Measurements from ENCODE around the gene MYCL.
"Not testable (repeated sequence)": the region's sequence is repeated elsewhere in the genome, so short reads cannot be mapped to it uniquely, and the experiment has no call there.

The MYCL gene

DNA sequence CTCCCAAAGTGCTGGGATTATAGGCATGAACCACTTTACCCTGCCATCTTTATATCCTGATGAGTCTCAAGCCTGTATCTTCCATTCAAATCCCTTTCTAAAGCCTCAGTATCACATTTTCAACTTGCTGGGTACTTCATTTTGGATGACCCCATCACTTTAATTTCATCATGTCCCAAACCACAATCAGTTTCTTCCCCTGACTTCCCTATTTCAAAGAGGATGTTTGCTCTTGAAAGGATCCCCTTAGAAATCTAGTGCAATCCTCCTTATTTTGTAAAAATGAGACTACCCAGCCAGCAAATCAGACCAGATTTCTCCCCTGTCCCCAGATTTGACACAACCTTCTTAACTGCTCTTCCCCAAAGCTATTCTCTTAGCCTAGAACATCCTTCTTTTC, 11.4 kb downstream of the MYCL start:
- Histone ChIP-seq H3K4me3 (ENCODE audit: insufficient read depth, low read depth, low read length, poor library complexity, severe bottlenecking) (no peak overlapping the region), H3K27ac (ENCODE audit: insufficient read depth, low read length, poor library complexity, severe bottlenecking) (no peak overlapping the region), H3K27me3 (replicated peaks; ENCODE audit: control insufficient read depth, insufficient read depth, low read length, poor library complexity, severe bottlenecking) (no peaks in the 10 kb centered on the region), H3K36me3 (ENCODE audit: control insufficient read depth, insufficient read depth, low read length) (no peaks in the 10 kb centered on the region), H3K9me3 (ENCODE audit: control insufficient read depth, low read length) (no peaks in the 10 kb centered on the region), H3K4me1 (ENCODE audit: control insufficient read depth, insufficient read depth, low read length, poor library complexity, severe bottlenecking) (no peaks in the 10 kb centered on the region)
- no peak for DNase-seq

- no peak for DNase-seq
- H3K27ac ChIP-seq (ENCODE audit: insufficient read depth, low read length, poor library complexity, severe bottlenecking) = no peak overlapping the region
- H3K36me3 ChIP-seq (ENCODE audit: control insufficient read depth, insufficient read depth, low read length) = no peaks in the 10 kb centered on the region
Measured at GRCh38 chr1:39886757-39887231, 14.9 kb downstream of the MYCL start.

DNA sequence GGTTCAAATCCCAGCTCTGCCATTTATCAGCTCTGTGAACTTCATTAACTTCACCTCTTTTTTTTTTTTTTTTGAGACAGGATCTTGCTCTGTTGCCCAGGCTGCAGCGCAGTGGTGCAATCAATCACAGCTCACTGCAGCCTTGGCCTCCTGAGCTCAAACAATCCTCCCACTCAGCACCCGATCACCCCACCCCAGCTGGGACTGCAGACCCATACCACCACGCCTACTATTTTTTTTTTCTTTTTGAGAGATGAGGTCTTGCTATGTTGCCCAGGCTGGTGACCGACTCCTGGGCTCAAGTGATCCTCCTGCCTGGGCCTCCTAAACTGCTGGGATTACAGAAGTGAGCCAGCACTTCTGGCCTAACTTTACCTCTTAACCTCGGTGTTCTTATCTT, 16.2 kb downstream of the MYCL start:
- H3K27ac ChIP-seq (ENCODE audit: insufficient read depth, low read length, poor library complexity, severe bottlenecking) = no peak overlapping the region
- no peaks in the 10 kb centered on the region for H3K36me3 ChIP-seq (ENCODE audit: control insufficient read depth, insufficient read depth, low read length)
- no peak overlapping the region for H3K4me3 ChIP-seq (ENCODE audit: insufficient read depth, low read depth, low read length, poor library complexity, severe bottlenecking)
- no peaks in the 10 kb centered on the region for H3K9me3 ChIP-seq (ENCODE audit: control insufficient read depth, low read length)
- no peaks in the 10 kb centered on the region for H3K27me3 ChIP-seq (replicated peaks; ENCODE audit: control insufficient read depth, insufficient read depth, low read length, poor library complexity, severe bottlenecking)
- H3K4me1 ChIP-seq (ENCODE audit: control insufficient read depth, insufficient read depth, low read length, poor library complexity, severe bottlenecking) = peaks cover 9% of the 10 kb centered on the region
- no peak for DNase-seq

More at GRCh38 chr1:39886757-39887231, 14.9 kb downstream of the MYCL start:
- Histone ChIP-seq H3K9me3 (ENCODE audit: control insufficient read depth, low read length) (no peaks in the 10 kb centered on the region), H3K4me1 (ENCODE audit: control insufficient read depth, insufficient read depth, low read length, poor library complexity, severe bottlenecking) (peaks cover 9% of the 10 kb centered on the region), H3K27me3 (replicated peaks; ENCODE audit: control insufficient read depth, insufficient read depth, low read length, poor library complexity, severe bottlenecking) (no peaks in the 10 kb centered on the region), H3K4me3 (ENCODE audit: insufficient read depth, low read depth, low read length, poor library complexity, severe bottlenecking) (no peak overlapping the region)

DNA sequence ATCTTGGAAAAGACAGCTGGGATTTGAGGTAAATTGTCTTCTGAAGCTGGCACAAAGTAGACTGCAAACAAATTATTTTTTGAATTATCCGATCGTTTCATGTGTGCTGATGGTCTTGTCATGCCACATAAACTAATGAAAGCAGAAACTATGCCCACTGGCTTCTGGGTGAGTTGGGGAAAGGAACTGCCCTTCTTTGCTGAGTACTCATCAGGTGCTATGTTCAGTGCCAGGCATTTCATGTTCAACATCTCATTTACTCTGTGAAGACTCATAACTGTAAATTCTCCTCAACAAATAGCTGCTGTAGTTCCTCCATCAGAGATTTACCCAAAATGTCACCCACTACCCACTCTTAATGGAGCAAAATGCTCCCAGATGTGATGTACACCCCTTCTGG, 19.6 kb downstream of the MYCL start:
- no peaks in the 10 kb centered on the region for H3K36me3 ChIP-seq (ENCODE audit: control insufficient read depth, insufficient read depth, low read length)
- no peaks in the 10 kb centered on the region for H3K9me3 ChIP-seq (ENCODE audit: control insufficient read depth, low read length)
- peaks cover 9% of the 10 kb centered on the region for H3K4me1 ChIP-seq (ENCODE audit: control insufficient read depth, insufficient read depth, low read length, poor library complexity, severe bottlenecking)
- H3K27ac ChIP-seq (ENCODE audit: insufficient read depth, low read length, poor library complexity, severe bottlenecking) = no peak overlapping the region
- peak overlapping the region; percentile 98 for H3K4me3 ChIP-seq (ENCODE audit: insufficient read depth, low read depth, low read length, poor library complexity, severe bottlenecking)
- no peak for DNase-seq
- no peaks in the 10 kb centered on the region for H3K27me3 ChIP-seq (replicated peaks; ENCODE audit: control insufficient read depth, insufficient read depth, low read length, poor library complexity, severe bottlenecking)

DNA sequence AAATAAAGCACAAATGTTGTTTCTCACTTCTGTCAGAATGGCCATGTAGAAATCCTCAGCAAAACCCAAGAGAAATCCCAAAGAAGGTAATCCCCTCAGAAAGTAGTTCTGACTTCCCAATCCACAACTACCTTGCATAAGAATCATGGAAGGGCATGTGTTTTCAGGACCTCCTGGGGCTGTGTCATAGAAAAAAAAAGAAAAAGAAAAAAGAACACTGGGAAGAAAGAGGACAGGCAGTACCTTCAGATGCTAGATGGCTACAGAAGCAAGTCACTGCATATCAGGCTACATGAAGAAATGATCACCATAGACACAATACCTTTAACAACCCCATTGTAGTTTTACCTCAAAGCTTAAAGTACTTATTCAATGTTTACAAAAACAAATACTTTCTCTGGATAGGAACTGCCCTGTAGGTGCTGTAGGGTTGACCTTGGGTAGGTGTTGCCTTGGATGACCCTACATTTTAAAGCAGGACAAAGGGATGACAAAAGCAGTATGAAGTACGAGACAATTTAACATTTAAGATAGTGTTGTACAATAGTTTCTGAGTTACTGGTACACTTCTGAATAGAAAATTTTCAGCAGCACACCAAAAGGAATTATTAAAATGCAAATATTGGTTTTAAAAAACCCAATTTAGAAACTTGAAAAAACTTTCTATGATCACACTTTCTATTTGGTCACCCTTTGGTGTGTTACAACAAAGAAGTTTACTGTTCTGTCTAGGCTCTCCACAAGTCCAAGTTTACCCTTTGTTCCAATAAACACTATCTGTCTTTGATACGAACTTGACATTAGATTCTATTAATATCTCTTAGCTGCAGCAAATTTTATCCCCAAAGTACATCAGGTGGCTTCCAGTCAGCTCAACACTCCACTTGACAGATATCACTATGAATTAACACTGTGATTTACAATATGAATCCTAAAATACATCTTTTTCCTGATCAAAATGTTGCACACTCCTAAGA, 23.4 kb downstream of the MYCL start:
- Histone ChIP-seq H3K4me3 (ENCODE audit: insufficient read depth, low read depth, low read length, poor library complexity, severe bottlenecking) (no peak overlapping the region), H3K36me3 (ENCODE audit: control insufficient read depth, insufficient read depth, low read length) (no peaks in the 10 kb centered on the region), H3K9me3 (ENCODE audit: control insufficient read depth, low read length) (no peaks in the 10 kb centered on the region), H3K27me3 (replicated peaks; ENCODE audit: control insufficient read depth, insufficient read depth, low read length, poor library complexity, severe bottlenecking) (no peaks in the 10 kb centered on the region), H3K4me1 (ENCODE audit: control insufficient read depth, insufficient read depth, low read length, poor library complexity, severe bottlenecking) (peaks cover 4% of the 10 kb centered on the region), H3K27ac (ENCODE audit: insufficient read depth, low read length, poor library complexity, severe bottlenecking) (no peak overlapping the region)
- DNase-seq = no peak

DNA sequence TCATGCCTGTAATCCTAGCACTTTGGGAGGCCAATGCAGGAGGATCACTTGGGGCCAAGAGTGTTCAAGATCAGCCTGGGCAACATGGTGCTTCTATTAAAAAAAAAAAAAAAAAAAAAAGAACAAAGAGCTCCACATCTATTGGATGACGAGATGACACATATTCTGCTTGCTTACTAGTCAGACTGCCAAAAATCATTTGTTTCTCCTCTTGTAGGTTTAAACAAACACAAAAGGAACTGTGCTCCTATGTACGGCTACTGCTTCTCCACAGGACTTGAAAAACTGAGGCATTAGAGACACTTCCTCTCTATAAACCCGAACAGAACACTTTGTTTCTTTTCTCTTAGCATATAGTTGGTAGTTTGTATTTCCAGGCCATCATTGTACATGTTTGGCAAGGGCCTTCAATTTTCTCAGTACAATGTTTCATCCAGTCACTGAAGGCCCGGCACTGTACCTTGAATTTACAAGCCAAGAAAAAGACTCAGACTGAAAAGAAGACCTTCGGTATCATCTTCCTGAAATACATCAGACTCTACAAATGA, 24.4 kb downstream of the MYCL start:
- Histone ChIP-seq H3K27ac (ENCODE audit: insufficient read depth, low read length, poor library complexity, severe bottlenecking) (no peak overlapping the region), H3K9me3 (ENCODE audit: control insufficient read depth, low read length) (no peaks in the 10 kb centered on the region), H3K27me3 (replicated peaks; ENCODE audit: control insufficient read depth, insufficient read depth, low read length, poor library complexity, severe bottlenecking) (no peaks in the 10 kb centered on the region), H3K4me3 (ENCODE audit: insufficient read depth, low read depth, low read length, poor library complexity, severe bottlenecking) (no peak overlapping the region), H3K36me3 (ENCODE audit: control insufficient read depth, insufficient read depth, low read length) (no peaks in the 10 kb centered on the region), H3K4me1 (ENCODE audit: control insufficient read depth, insufficient read depth, low read length, poor library complexity, severe bottlenecking) (peaks cover under 1% of the 10 kb centered on the region)
- DNase-seq = no peak

DNA sequence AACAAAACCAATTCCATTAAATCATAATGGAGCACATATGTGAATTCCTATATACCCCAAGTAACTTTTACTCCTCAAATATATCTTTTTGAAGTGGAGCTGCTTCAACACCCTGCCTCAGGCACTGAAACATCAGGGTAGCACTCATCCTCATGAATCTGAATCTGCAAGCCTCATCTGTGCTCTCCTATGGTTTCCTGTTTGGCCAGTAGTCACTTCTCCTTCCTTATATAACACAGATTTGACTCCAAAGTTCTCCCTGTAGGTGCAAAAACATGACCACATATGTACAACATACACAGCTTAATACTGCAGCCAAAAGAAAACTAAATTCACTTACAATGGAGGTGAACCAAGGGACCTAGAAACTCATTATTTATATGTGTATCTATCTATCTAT, 25.6 kb downstream of the MYCL start:
- no peaks in the 10 kb centered on the region for H3K9me3 ChIP-seq (ENCODE audit: control insufficient read depth, low read length)
- H3K27me3 ChIP-seq (replicated peaks; ENCODE audit: control insufficient read depth, insufficient read depth, low read length, poor library complexity, severe bottlenecking) = no peaks in the 10 kb centered on the region
- no peak for DNase-seq
- no peaks in the 10 kb centered on the region for H3K36me3 ChIP-seq (ENCODE audit: control insufficient read depth, insufficient read depth, low read length)
- H3K4me3 ChIP-seq (ENCODE audit: insufficient read depth, low read depth, low read length, poor library complexity, severe bottlenecking) = no peak overlapping the region
- H3K27ac ChIP-seq (ENCODE audit: insufficient read depth, low read length, poor library complexity, severe bottlenecking) = no peak overlapping the region
- H3K4me1 ChIP-seq (ENCODE audit: control insufficient read depth, insufficient read depth, low read length, poor library complexity, severe bottlenecking) = no peaks in the 10 kb centered on the region

GRCh38 chr1:39872698-39873097, 29.0 kb downstream of the MYCL start:
- Histone ChIP-seq H3K27me3 (replicated peaks; ENCODE audit: control insufficient read depth, insufficient read depth, low read length, poor library complexity, severe bottlenecking) (no peaks in the 10 kb centered on the region), H3K4me3 (ENCODE audit: insufficient read depth, low read depth, low read length, poor library complexity, severe bottlenecking) (no peak overlapping the region), H3K36me3 (ENCODE audit: control insufficient read depth, insufficient read depth, low read length) (no peaks in the 10 kb centered on the region), H3K27ac (ENCODE audit: insufficient read depth, low read length, poor library complexity, severe bottlenecking) (no peak overlapping the region), H3K9me3 (ENCODE audit: control insufficient read depth, low read length) (no peaks in the 10 kb centered on the region), H3K4me1 (ENCODE audit: control insufficient read depth, insufficient read depth, low read length, poor library complexity, severe bottlenecking) (no peaks in the 10 kb centered on the region)
- no peak for DNase-seq

DNA sequence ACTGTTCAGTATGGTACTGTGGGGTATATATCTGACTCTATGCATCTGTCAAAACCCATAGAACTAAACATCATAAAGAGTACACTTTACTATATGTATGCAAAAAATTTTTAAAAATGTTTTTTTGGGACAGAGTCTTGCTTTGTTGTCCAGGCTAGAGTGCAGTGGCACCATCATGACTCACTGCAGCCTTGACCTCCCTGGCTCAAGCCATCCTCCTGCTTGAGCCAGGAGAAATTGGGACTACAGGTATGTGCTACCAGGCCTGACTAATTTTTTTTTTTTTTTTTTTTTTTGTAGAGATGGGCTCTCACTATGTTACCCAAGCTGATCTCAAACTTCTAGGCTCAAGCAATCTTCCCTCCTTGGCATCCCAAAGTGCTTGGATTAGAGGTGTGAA, 29.9 kb downstream of the MYCL start:
- H3K27ac ChIP-seq (ENCODE audit: insufficient read depth, low read length, poor library complexity, severe bottlenecking) = no peak overlapping the region
- H3K9me3 ChIP-seq (ENCODE audit: control insufficient read depth, low read length) = no peaks in the 10 kb centered on the region
- no peaks in the 10 kb centered on the region for H3K4me1 ChIP-seq (ENCODE audit: control insufficient read depth, insufficient read depth, low read length, poor library complexity, severe bottlenecking)
- H3K27me3 ChIP-seq (replicated peaks; ENCODE audit: control insufficient read depth, insufficient read depth, low read length, poor library complexity, severe bottlenecking) = no peaks in the 10 kb centered on the region
- DNase-seq = no peak
- no peak overlapping the region for H3K4me3 ChIP-seq (ENCODE audit: insufficient read depth, low read depth, low read length, poor library complexity, severe bottlenecking)
- H3K36me3 ChIP-seq (ENCODE audit: control insufficient read depth, insufficient read depth, low read length) = no peaks in the 10 kb centered on the region

- not testable (repeated sequence) for H3K4me1 ChIP-seq (ENCODE audit: control insufficient read depth, insufficient read depth, low read length, poor library complexity, severe bottlenecking); DNase-seq; H3K27ac ChIP-seq (ENCODE audit: insufficient read depth, low read length, poor library complexity, severe bottlenecking); H3K27me3 ChIP-seq (replicated peaks; ENCODE audit: control insufficient read depth, insufficient read depth, low read length, poor library complexity, severe bottlenecking); H3K4me3 ChIP-seq (ENCODE audit: insufficient read depth, low read depth, low read length, poor library complexity, severe bottlenecking); H3K36me3 ChIP-seq (ENCODE audit: control insufficient read depth, insufficient read depth, low read length); H3K9me3 ChIP-seq (ENCODE audit: control insufficient read depth, low read length)
Measured at GRCh38 chr1:39871043-39871442, 30.7 kb downstream of the MYCL start.

All from effector memory CD4-positive, alpha-beta T cell (primary cell).